Suprapubic skin (tissue), 4 donors: ENCODE measurements around the gene WSB1.

ENCODE experiments used
- CTCF ChIP-seq, 2 donors: fragments of 200-600 bp in 1 of 2; fragments of 450-650 bp in 1 of 2; sonication (generic) in 1 of 2; IDR thresholded peaks; one replicate each; pipeline ENCODE4 v1.5.1; 2016 to 2019; ENCODE audit warnings: antibody characterized with exemption in 2 of 2, mild to moderate bottlenecking in 1 of 2, moderate library complexity in 1 of 2
- POLR2A ChIP-seq, 2 donors: fragments of 450-650 bp; IDR thresholded peaks; one replicate each; pipeline ENCODE4 v1.6.1; 2017; ENCODE audit warnings: antibody characterized with exemption in 2 of 2, mild to moderate bottlenecking in 2 of 2, moderate library complexity in 2 of 2
- POLR2AphosphoS5 ChIP-seq, 3 donors: sonication (generic); formaldehyde crosslinking; IDR thresholded peaks; one replicate each; pipeline ENCODE4 v1.6.1; 2017; ENCODE audit warnings: antibody characterized with exemption in 3 of 3

GRCh38 chr17:27319541-27320221 is 25.8 kb downstream of the WSB1 start:
- TF ChIP-seq CTCF (IDR thresholded peaks at IDR 0.05) (no peak), POLR2A (IDR thresholded peaks at IDR 0.05) (no peak), POLR2AphosphoS5 (IDR thresholded peaks at IDR 0.05) (peak in 1 of 3 donors; percentile 25)
